HL-60 (cell line): ENCODE data around the gene PSMD5.
A peak's percentile ranks its signal among the peaks of the same experiment; 100 is the strongest.

Experiments
- GABPA ChIP-seq: IDR thresholded peaks from 2 replicates; pipeline ENCODE4 v1.6.1; 2012; ENCODE audit warnings: low read depth
- POLR2AphosphoS5 ChIP-seq: IDR thresholded peaks from 2 replicates; pipeline ENCODE4 v1.6.1; 2012; ENCODE audit warnings: low read depth
- TF ChIP-seq, protein P1 (sequence below): IDR thresholded peaks from 2 replicates; pipeline ENCODE4 v1.6.1; 2012; ENCODE audit warnings: low read depth; ENCODE audit not compliant: insufficient replicate concordance
- TF ChIP-seq, protein P2 (sequence below): IDR thresholded peaks from one replicate; pipeline ENCODE4 v1.5.1; 2011; ENCODE audit warnings: low read length, control low read depth, inconsistent platforms; ENCODE audit not compliant: insufficient read depth

DNA sequence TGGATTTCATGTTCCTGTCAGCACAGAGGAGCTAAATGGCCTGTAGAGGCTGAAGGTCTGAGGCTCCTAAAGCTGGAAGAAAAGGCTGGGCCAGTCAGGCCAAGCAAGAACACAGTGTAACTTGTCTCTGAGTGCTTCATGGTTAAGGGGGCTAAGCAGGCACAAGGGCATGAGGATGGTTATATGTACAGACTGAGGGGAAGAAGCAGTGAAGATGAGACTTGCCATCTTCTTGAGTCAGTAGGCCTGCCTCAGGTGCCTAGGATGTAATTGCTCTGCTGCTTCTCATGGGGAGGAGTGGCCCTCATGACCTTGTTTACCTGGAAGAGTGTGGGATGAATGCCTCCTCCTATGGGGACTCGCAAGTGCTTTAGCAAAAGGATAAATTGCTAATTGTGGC lies 8.7 kb upstream of the PSMD5 start:
- TF ChIP-seq, protein P1, sequence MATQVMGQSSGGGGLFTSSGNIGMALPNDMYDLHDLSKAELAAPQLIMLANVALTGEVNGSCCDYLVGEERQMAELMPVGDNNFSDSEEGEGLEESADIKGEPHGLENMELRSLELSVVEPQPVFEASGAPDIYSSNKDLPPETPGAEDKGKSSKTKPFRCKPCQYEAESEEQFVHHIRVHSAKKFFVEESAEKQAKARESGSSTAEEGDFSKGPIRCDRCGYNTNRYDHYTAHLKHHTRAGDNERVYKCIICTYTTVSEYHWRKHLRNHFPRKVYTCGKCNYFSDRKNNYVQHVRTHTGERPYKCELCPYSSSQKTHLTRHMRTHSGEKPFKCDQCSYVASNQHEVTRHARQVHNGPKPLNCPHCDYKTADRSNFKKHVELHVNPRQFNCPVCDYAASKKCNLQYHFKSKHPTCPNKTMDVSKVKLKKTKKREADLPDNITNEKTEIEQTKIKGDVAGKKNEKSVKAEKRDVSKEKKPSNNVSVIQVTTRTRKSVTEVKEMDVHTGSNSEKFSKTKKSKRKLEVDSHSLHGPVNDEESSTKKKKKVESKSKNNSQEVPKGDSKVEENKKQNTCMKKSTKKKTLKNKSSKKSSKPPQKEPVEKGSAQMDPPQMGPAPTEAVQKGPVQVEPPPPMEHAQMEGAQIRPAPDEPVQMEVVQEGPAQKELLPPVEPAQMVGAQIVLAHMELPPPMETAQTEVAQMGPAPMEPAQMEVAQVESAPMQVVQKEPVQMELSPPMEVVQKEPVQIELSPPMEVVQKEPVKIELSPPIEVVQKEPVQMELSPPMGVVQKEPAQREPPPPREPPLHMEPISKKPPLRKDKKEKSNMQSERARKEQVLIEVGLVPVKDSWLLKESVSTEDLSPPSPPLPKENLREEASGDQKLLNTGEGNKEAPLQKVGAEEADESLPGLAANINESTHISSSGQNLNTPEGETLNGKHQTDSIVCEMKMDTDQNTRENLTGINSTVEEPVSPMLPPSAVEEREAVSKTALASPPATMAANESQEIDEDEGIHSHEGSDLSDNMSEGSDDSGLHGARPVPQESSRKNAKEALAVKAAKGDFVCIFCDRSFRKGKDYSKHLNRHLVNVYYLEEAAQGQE, result no peak
- TF ChIP-seq, protein P2, sequence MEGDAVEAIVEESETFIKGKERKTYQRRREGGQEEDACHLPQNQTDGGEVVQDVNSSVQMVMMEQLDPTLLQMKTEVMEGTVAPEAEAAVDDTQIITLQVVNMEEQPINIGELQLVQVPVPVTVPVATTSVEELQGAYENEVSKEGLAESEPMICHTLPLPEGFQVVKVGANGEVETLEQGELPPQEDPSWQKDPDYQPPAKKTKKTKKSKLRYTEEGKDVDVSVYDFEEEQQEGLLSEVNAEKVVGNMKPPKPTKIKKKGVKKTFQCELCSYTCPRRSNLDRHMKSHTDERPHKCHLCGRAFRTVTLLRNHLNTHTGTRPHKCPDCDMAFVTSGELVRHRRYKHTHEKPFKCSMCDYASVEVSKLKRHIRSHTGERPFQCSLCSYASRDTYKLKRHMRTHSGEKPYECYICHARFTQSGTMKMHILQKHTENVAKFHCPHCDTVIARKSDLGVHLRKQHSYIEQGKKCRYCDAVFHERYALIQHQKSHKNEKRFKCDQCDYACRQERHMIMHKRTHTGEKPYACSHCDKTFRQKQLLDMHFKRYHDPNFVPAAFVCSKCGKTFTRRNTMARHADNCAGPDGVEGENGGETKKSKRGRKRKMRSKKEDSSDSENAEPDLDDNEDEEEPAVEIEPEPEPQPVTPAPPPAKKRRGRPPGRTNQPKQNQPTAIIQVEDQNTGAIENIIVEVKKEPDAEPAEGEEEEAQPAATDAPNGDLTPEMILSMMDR, result no peak
- TF ChIP-seq POLR2AphosphoS5 (peak; percentile 55; the same call in 1 of the 2 replicates), GABPA (no peak)
